Glomerular endothelial cell (primary cell): Measurements from ENCODE around the gene CRLF2. TPM values are rescaled to one million over a fixed set of nuclear protein-coding genes. Genes with fewer than 3 reads are reported as not detected.
"Not testable (repeated sequence)": the region's sequence is repeated elsewhere in the genome, so short reads cannot be mapped to it uniquely, and the experiment has no call there.

ENCODE experiments used
- DNase-seq: peaks from one replicate; pipeline ENCODE4 v3.0.0-alpha.2; 2011; ENCODE audit warnings: low read depth, low spot score; ENCODE audit errors: extremely low read depth
- total RNA-seq: library from RNA; depleted of rRNA; stranded (reverse); fragments of >200 nt; gene quantifications from 2 replicates; pipeline ENCODE4 v1.2.3, GENCODE V29; 2015

The CRLF2 gene
- not detected in 2 replicates for total RNA-seq

- no peak for DNase-seq
Observed at GRCh38 chrX:1212532-1212931, at the start of gene CRLF2. CRLF2 (minus strand) TSS chrX:1212649; CDS start chrX:1212634, 15 bp downstream.

- not testable (repeated sequence) for DNase-seq
Observed at GRCh38 chrX:1261771-1262170, 49.3 kb upstream of the CRLF2 start.

GRCh38 chrX:1261285-1261684, 48.8 kb upstream of the CRLF2 start:
- no peak for DNase-seq

- DNase-seq, result no peak
Observed at GRCh38 chrX:1252861-1253260, 40.4 kb upstream of the CRLF2 start.

GRCh38 chrX:1249101-1249887, 36.8 kb upstream of the CRLF2 start:
- DNase-seq, result no peak

- DNase-seq, result no peak
Observed at GRCh38 chrX:1248331-1249061, 36.0 kb upstream of the CRLF2 start.

- DNase-seq, result no peak
Observed at GRCh38 chrX:1246816-1247215, 34.4 kb upstream of the CRLF2 start.

GRCh38 chrX:1244164-1245076, 32.0 kb upstream of the CRLF2 start:
- DNase-seq, result no peak

GRCh38 chrX:1242891-1243402, 30.5 kb upstream of the CRLF2 start:
- DNase-seq, result no peak

- DNase-seq, result not testable (repeated sequence)
Observed at GRCh38 chrX:1240551-1240950, 28.1 kb upstream of the CRLF2 start.

- DNase-seq, result no peak
Observed at GRCh38 chrX:1239681-1240142, 27.3 kb upstream of the CRLF2 start.

GRCh38 chrX:1231850-1232465, 19.5 kb upstream of the CRLF2 start:
- no peak for DNase-seq

GRCh38 chrX:1228101-1228500, 15.7 kb upstream of the CRLF2 start:
- not testable (repeated sequence) for DNase-seq

- no peak for DNase-seq
Observed at GRCh38 chrX:1226249-1226648, 13.8 kb upstream of the CRLF2 start.

GRCh38 chrX:1224954-1225353, 12.5 kb upstream of the CRLF2 start:
- DNase-seq, result no peak

GRCh38 chrX:1223242-1223600, 10.8 kb upstream of the CRLF2 start:
- no peak for DNase-seq

GRCh38 chrX:1222531-1223241, 10.2 kb upstream of the CRLF2 start:
- no peak for DNase-seq

- DNase-seq, result no peak
Observed at GRCh38 chrX:1221296-1221845, 8.9 kb upstream of the CRLF2 start.

- DNase-seq, result no peak
Observed at GRCh38 chrX:1218286-1218685, 5.8 kb upstream of the CRLF2 start.
